GM19238 (cell line): ENCODE data around the gene HSPA1L.
"Not testable (repeated sequence)": the region's sequence is repeated elsewhere in the genome, so short reads cannot be mapped to it uniquely, and the experiment has no call there.

Experiments
- DNase-seq: peaks from one replicate; pipeline ENCODE4 v3.0.0; 2011; ENCODE audit warnings: low spot score; ENCODE audit not compliant: insufficient read length

Gene HSPA1L

GRCh38 chr6:31815025-31815838 is at the start of gene HSPA1L, which contains the start of gene HSPA1A:
Gene HSPA1L (minus strand): TSS chr6:31815283. CDS start chr6:31811972, 3,311 bp downstream.
Gene HSPA1A (plus strand): TSS chr6:31815543. CDS start chr6:31815757, 214 bp downstream.
- peak; percentile 49 for DNase-seq

- no peak for DNase-seq
Observed at GRCh38 chr6:31864818-31865204, 49.7 kb upstream of the HSPA1L start.

GRCh38 chr6:31864123-31864562 is 49.1 kb upstream of the HSPA1L start:
- DNase-seq, result not testable (repeated sequence)

GRCh38 chr6:31862344-31863235 is 47.5 kb upstream of the HSPA1L start, which contains the start of gene NEU1:
Gene NEU1 (minus strand): TSS chr6:31862821. CDS start chr6:31862776, 45 bp downstream.
- peak; percentile 99 for DNase-seq

GRCh38 chr6:31861919-31862343 is 46.8 kb upstream of the HSPA1L start:
- DNase-seq, result no peak

GRCh38 chr6:31861150-31861549 is 46.1 kb upstream of the HSPA1L start:
- DNase-seq, result no peak

- no peak for DNase-seq
Observed at GRCh38 chr6:31860349-31860748, 45.3 kb upstream of the HSPA1L start.

GRCh38 chr6:31859923-31860322 is 44.8 kb upstream of the HSPA1L start:
- no peak for DNase-seq

GRCh38 chr6:31858707-31859106 is 43.6 kb upstream of the HSPA1L start:
- DNase-seq, result no peak

- not testable (repeated sequence) for DNase-seq
Observed at GRCh38 chr6:31857774-31858173, 42.7 kb upstream of the HSPA1L start.

- not testable (repeated sequence) for DNase-seq
Observed at GRCh38 chr6:31851980-31852718, 37.1 kb upstream of the HSPA1L start.

GRCh38 chr6:31851485-31851832 is 36.4 kb upstream of the HSPA1L start:
- DNase-seq, result no peak

- no peak for DNase-seq
Observed at GRCh38 chr6:31850765-31851484, 35.8 kb upstream of the HSPA1L start.

GRCh38 chr6:31847276-31847978 is 32.3 kb upstream of the HSPA1L start:
- DNase-seq, result no peak

- DNase-seq, result no peak
Observed at GRCh38 chr6:31844507-31844906, 29.4 kb upstream of the HSPA1L start.

- no peak for DNase-seq
Observed at GRCh38 chr6:31842053-31842452, 27.0 kb upstream of the HSPA1L start.

- not testable (repeated sequence) for DNase-seq
Observed at GRCh38 chr6:31839779-31840126, 24.7 kb upstream of the HSPA1L start.

- no peak for DNase-seq
Observed at GRCh38 chr6:31838968-31839367, 23.9 kb upstream of the HSPA1L start.

- DNase-seq, result not testable (repeated sequence)
Observed at GRCh38 chr6:31838114-31838553, 23.1 kb upstream of the HSPA1L start.
